Lower leg skin (tissue), 4 donors: Measurements from ENCODE around the gene RBM20. TPM values are rescaled to one million over a fixed set of nuclear protein-coding genes. Genes with fewer than 3 reads are reported as not detected.

Source experiments
- DNase-seq, 2 donors: peaks; one replicate each; pipeline ENCODE4 v3.0.0-alpha.2; 2019; ENCODE audit warnings: low spot score in 2 of 2
- H3K4me3 ChIP-seq: fragments of 200-600 bp; sonication (generic); 2 replicates; pipeline ENCODE4 v1.5.1; 2017; ENCODE audit warnings: mild to moderate bottlenecking, low read depth; ENCODE audit not compliant: poor library complexity, severe bottlenecking
- CTCF ChIP-seq, 3 donors: fragments of 450-650 bp; IDR thresholded peaks; one replicate each; pipeline ENCODE4 v1.5.1; 2016; ENCODE audit warnings: antibody characterized with exemption in 3 of 3, mild to moderate bottlenecking in 3 of 3, moderate library complexity in 2 of 3
- POLR2A ChIP-seq, 2 donors: fragments of 450-650 bp; IDR thresholded peaks; one replicate each; pipeline ENCODE4 v1.6.1; 2016 to 2017; ENCODE audit warnings: antibody characterized with exemption in 2 of 2, mild to moderate bottlenecking in 1 of 2, moderate library complexity in 1 of 2
- WGBS, 2 donors: methylation state at CpG; one replicate each; pipeline ENCODE4 v1.1.5; 2018; 5-methylcytosine and 5-hydroxymethylcytosine counted together
- intact Hi-C: fragments of 100-400 bp; cut with DNase I; formaldehyde crosslinking; loops from one replicate; pipeline ENCODE4 v1.15.0; 2023; ENCODE audit warnings: low total_unique reads
- total RNA-seq, 4 donors: library from RNA; depleted of rRNA; stranded (reverse); fragments of >200 nt; gene quantifications; one replicate each; pipeline ENCODE4 v1.1.0, GENCODE V29; 2016

RBM20 gene
- total RNA-seq, 4 donors from 2014 or later, result 0.66 to 6.2 (median 3.5) TPM

- intact Hi-C loops, result no loop called here
Observed at GRCh38 chr10:110757586-110757985, 113.5 kb downstream of the RBM20 start.

GRCh38 chr10:110758128-110758765 is 114.1 kb downstream of the RBM20 start:
- no peak overlapping the region for H3K4me3 ChIP-seq
- 95% methylated on average over 8 of the region's 8 CpGs for WGBS, 2 donors
- DNase-seq, result no peak
- TF ChIP-seq POLR2A (IDR thresholded peaks at IDR 0.05), result no peak
- no peak for TF ChIP-seq CTCF (IDR thresholded peaks at IDR 0.05)
- intact Hi-C loops, result no loop called here

More at GRCh38 chr10:110757586-110757985, 113.5 kb downstream of the RBM20 start:
- TF ChIP-seq CTCF (IDR thresholded peaks at IDR 0.05) (no peak), POLR2A (IDR thresholded peaks at IDR 0.05) (no peak)
- WGBS, 2 donors, result 93 to 100% methylated on average over 1 of the region's 1 CpG
- no peak overlapping the region for H3K4me3 ChIP-seq
- no peak for DNase-seq

- 91 to 94% methylated on average over 4 of the region's 4 CpGs for WGBS, 2 donors
- DNase-seq, result no peak
- TF ChIP-seq CTCF (IDR thresholded peaks at IDR 0.05) (no peak), POLR2A (IDR thresholded peaks at IDR 0.05) (no peak)
- no peak overlapping the region for H3K4me3 ChIP-seq
- intact Hi-C loops, result no loop called here
Observed at GRCh38 chr10:110758898-110759297, 114.8 kb downstream of the RBM20 start.

GRCh38 chr10:110759523-110759922 is 115.4 kb downstream of the RBM20 start:
- H3K4me3 ChIP-seq, result no peak overlapping the region
- DNase-seq, result no peak
- intact Hi-C loops, result no loop called here
- TF ChIP-seq POLR2A (IDR thresholded peaks at IDR 0.05), result no peak
- TF ChIP-seq CTCF (IDR thresholded peaks at IDR 0.05), result no peak
- 79 to 88% methylated on average over 4 of the region's 4 CpGs for WGBS, 2 donors

GRCh38 chr10:110762109-110762848 is 118.1 kb downstream of the RBM20 start:
- intact Hi-C loops, result no loop called here
- TF ChIP-seq POLR2A (IDR thresholded peaks at IDR 0.05), result no peak
- no peak for TF ChIP-seq CTCF (IDR thresholded peaks at IDR 0.05)
- WGBS, 2 donors, result 88 to 91% methylated on average over 8 of the region's 8 CpGs
- peak in 1 of 2 donors; percentile 63 for DNase-seq
- H3K4me3 ChIP-seq, result no peak overlapping the region
